ENCODE results near the gene CBX6. TPM values are rescaled to one million over a fixed set of nuclear protein-coding genes. Genes with fewer than 3 reads are reported as not detected.
A peak's percentile ranks its signal among the peaks of the same experiment; 100 is the strongest.

The CBX6 gene
- total and polyA plus RNA-seq, 9 of the 15 experiments (the other 6 are each of a cell fraction or from before 2014, with no cell fraction given) = 0.75 to 31.6 (median 8.0) TPM

GRCh38 chr22:38843201-38843656 lies 28.8 kb downstream of the CBX6 start (continued):
- TF ChIP-seq RBBP5 (IDR thresholded peaks at IDR 0.05; ENCODE audit: borderline replicate concordance, insufficient read depth, low read length, poor library complexity, severe bottlenecking) = peak; percentile 35
- TF ChIP-seq TAF1 (IDR thresholded peaks at IDR 0.05; ENCODE audit: control insufficient read depth, extremely low read depth, insufficient read depth, low read length, severe bottlenecking) = peak; percentile 34
- TF ChIP-seq, protein P1, sequence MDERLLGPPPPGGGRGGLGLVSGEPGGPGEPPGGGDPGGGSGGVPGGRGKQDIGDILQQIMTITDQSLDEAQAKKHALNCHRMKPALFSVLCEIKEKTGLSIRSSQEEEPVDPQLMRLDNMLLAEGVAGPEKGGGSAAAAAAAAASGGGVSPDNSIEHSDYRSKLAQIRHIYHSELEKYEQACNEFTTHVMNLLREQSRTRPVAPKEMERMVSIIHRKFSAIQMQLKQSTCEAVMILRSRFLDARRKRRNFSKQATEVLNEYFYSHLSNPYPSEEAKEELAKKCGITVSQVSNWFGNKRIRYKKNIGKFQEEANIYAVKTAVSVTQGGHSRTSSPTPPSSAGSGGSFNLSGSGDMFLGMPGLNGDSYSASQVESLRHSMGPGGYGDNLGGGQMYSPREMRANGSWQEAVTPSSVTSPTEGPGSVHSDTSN (CRISPR knock-in tag; IDR thresholded peaks at IDR 0.05; ENCODE audit: low read depth) = no peak
- TF ChIP-seq, protein P1 (tag; conservative IDR thresholded peaks at IDR 0.05; ENCODE audit: low read depth) = no peak
- TF ChIP-seq ZNF449 (CRISPR knock-in tag; IDR thresholded peaks at IDR 0.05) = no peak
- no peak for TF ChIP-seq MAFK (IDR thresholded peaks at IDR 0.05; ENCODE audit: low read length)
- no peak for TF ChIP-seq ZBTB17 (CRISPR knock-in tag; IDR thresholded peaks at IDR 0.05)
- peak; percentile 60 for TF ChIP-seq CHD1 (IDR thresholded peaks at IDR 0.05; ENCODE audit: low read length)
- TF ChIP-seq ZNF444 (CRISPR knock-in tag; IDR thresholded peaks at IDR 0.05) = no peak
- TF ChIP-seq KLF16 (IDR thresholded peaks at IDR 0.05) = no peak
- TF ChIP-seq, protein P2, sequence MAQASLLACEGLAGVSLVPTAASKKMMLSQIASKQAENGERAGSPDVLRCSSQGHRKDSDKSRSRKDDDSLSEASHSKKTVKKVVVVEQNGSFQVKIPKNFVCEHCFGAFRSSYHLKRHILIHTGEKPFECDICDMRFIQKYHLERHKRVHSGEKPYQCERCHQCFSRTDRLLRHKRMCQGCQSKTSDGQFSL (CRISPR knock-in tag; IDR thresholded peaks at IDR 0.05) = no peak
- TF ChIP-seq, protein P2 (tag; IDR thresholded peaks at IDR 0.05) = no peak
- TF ChIP-seq, protein P3, sequence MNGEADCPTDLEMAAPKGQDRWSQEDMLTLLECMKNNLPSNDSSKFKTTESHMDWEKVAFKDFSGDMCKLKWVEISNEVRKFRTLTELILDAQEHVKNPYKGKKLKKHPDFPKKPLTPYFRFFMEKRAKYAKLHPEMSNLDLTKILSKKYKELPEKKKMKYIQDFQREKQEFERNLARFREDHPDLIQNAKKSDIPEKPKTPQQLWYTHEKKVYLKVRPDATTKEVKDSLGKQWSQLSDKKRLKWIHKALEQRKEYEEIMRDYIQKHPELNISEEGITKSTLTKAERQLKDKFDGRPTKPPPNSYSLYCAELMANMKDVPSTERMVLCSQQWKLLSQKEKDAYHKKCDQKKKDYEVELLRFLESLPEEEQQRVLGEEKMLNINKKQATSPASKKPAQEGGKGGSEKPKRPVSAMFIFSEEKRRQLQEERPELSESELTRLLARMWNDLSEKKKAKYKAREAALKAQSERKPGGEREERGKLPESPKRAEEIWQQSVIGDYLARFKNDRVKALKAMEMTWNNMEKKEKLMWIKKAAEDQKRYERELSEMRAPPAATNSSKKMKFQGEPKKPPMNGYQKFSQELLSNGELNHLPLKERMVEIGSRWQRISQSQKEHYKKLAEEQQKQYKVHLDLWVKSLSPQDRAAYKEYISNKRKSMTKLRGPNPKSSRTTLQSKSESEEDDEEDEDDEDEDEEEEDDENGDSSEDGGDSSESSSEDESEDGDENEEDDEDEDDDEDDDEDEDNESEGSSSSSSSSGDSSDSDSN (IDR thresholded peaks at IDR 0.05; ENCODE audit: borderline replicate concordance in 1 of 2, low read depth in 2 of 2, low read length in 2 of 2) = peak; percentile 92 to 96
- TF ChIP-seq, protein P4, sequence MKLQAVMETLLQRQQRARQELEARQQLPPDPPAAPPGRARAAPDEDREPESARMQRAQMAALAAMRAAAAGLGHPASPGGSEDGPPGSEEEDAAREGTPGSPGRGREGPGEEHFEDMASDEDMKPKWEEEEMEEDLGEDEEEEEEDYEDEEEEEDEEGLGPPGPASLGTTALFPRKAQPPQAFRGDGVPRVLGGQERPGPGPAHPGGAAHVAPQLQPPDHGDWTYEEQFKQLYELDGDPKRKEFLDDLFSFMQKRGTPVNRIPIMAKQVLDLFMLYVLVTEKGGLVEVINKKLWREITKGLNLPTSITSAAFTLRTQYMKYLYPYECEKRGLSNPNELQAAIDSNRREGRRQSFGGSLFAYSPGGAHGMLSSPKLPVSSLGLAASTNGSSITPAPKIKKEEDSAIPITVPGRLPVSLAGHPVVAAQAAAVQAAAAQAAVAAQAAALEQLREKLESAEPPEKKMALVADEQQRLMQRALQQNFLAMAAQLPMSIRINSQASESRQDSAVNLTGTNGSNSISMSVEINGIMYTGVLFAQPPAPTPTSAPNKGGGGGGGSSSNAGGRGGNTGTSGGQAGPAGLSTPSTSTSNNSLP (IDR thresholded peaks at IDR 0.05; ENCODE audit: borderline replicate concordance, low read depth, low read length) = no peak
- no peak for TF ChIP-seq SRSF7 (optimal IDR thresholded peaks at IDR 0.05; ENCODE audit: low read depth, low read length)
- no peak for TF ChIP-seq HOXB6 (CRISPR knock-in tag; IDR thresholded peaks at IDR 0.05; ENCODE audit: borderline replicate concordance)
- peak; percentile 63 for TF ChIP-seq HMGN3 (IDR thresholded peaks at IDR 0.05; ENCODE audit: borderline replicate concordance, extremely low read depth, insufficient read length, low read depth, low read length)
- no peak for TF ChIP-seq MYBL2 (IDR thresholded peaks at IDR 0.05; ENCODE audit: low read depth)
- TF ChIP-seq MYBL2 (CRISPR knock-in tag; IDR thresholded peaks at IDR 0.05; ENCODE audit: borderline replicate concordance) = no peak

Data from K562 (cell line).